Spleen (tissue), 7 donors: Measurements from ENCODE around the gene NXN.

Source experiments
- CTCF ChIP-seq, 11 experiments: fragments of 200-600 bp in 7 of 11; fragments of 450-650 bp in 4 of 11; sonication (generic) in 4 of 11; IDR thresholded peaks in 8 of 11; conservative IDR thresholded peaks in 3 of 11; 1 replicate in 7 of 11; 2 replicates in 4 of 11; pipeline versions ENCODE4 v1.4.0 to v1.8.0; 2016 to 2021; ENCODE audit warnings: antibody characterized with exemption in 11 of 11, inconsistent platforms in 4 of 11, mild to moderate bottlenecking in 1 of 11
- POLR2A ChIP-seq, 3 donors: fragments of 450-650 bp; IDR thresholded peaks; one replicate each; pipeline ENCODE4 v1.5.1; 2017; ENCODE audit warnings: antibody characterized with exemption in 3 of 3, mild to moderate bottlenecking in 1 of 3
- POLR2AphosphoS5 ChIP-seq, 3 donors: sonication (generic); formaldehyde crosslinking; IDR thresholded peaks; one replicate each; pipeline ENCODE4 v1.5.1; 2017; ENCODE audit warnings: antibody characterized with exemption in 3 of 3
- donor health status: DM: no; HTN: no; CAD: no; lungs with moderate emphysema.
- donor health status: DM: no; HTN: no; CAD: no.
- donor health status: DM: no; HTN: no; CAD: no.

- TF ChIP-seq CTCF (IDR thresholded peaks at IDR 0.05 in 8 of 11, conservative IDR thresholded peaks at IDR 0.05 in 3 of 11), result no peak
- TF ChIP-seq POLR2AphosphoS5 (IDR thresholded peaks at IDR 0.05), result peak in 2 of 3 donors; percentile 37 to 63
- no peak for TF ChIP-seq POLR2A (IDR thresholded peaks at IDR 0.05)
These were observed 22.2 kb upstream of the NXN start for GRCh38 chr17:1001640-1002411.
